ENCODE data around the gene MLH1.

DNA sequence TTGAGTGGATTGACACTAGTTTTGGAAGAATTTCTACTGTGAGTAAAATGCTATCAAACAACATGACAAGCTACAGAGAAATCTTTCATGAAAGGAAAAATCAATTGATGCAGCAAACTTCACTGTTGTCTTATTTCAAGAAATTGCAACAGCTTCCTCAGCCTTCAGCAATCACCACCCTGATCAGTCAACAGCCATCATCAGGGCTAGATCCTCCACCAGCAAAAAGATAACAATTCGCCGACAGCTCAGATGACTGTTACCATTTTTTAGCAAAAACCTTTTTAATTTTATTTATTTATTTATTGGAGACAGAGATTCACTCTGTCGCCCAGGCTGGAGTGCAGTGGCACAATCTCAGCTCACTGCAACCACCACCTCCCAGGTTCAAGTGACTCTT is 44.0 kb downstream of the MLH1 start:
- TF ChIP-seq, protein P1, sequence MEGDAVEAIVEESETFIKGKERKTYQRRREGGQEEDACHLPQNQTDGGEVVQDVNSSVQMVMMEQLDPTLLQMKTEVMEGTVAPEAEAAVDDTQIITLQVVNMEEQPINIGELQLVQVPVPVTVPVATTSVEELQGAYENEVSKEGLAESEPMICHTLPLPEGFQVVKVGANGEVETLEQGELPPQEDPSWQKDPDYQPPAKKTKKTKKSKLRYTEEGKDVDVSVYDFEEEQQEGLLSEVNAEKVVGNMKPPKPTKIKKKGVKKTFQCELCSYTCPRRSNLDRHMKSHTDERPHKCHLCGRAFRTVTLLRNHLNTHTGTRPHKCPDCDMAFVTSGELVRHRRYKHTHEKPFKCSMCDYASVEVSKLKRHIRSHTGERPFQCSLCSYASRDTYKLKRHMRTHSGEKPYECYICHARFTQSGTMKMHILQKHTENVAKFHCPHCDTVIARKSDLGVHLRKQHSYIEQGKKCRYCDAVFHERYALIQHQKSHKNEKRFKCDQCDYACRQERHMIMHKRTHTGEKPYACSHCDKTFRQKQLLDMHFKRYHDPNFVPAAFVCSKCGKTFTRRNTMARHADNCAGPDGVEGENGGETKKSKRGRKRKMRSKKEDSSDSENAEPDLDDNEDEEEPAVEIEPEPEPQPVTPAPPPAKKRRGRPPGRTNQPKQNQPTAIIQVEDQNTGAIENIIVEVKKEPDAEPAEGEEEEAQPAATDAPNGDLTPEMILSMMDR (IDR thresholded peaks at IDR 0.05), result no peak
- no peak for TF ChIP-seq POLR2AphosphoS5 (IDR thresholded peaks at IDR 0.05)
